Glutamatergic neuron (in vitro differentiated cells): ENCODE results near the gene MAML2. TPM values are rescaled to one million over a fixed set of nuclear protein-coding genes. Genes with fewer than 3 reads are reported as not detected.

Experiments used
- DNase-seq: peaks from one replicate; pipeline ENCODE4 v3.0.0; 2022
- H3K27ac Mint-ChIP-seq: one replicate; pipeline ENCODE4 v1.8.0; 2020; ENCODE audit warnings: mild to moderate bottlenecking, mixed read lengths, inconsistent platforms; ENCODE audit not compliant: unreplicated experiment
- H3K27me3 Mint-ChIP-seq: one replicate; pipeline ENCODE4 v1.8.0; 2020; ENCODE audit warnings: mild to moderate bottlenecking, moderate library complexity, mixed read lengths, inconsistent platforms; ENCODE audit not compliant: unreplicated experiment
- H3K36me3 Mint-ChIP-seq: one replicate; pipeline ENCODE4 v1.8.0; 2020; ENCODE audit warnings: mild to moderate bottlenecking, mixed read lengths, inconsistent platforms; ENCODE audit not compliant: unreplicated experiment
- H3K4me1 Mint-ChIP-seq: one replicate; pipeline ENCODE4 v1.8.0; 2020; ENCODE audit warnings: mild to moderate bottlenecking, low read depth, mixed read lengths, inconsistent platforms; ENCODE audit not compliant: unreplicated experiment
- H3K4me3 Mint-ChIP-seq: one replicate; pipeline ENCODE4 v1.8.0; 2020; ENCODE audit warnings: mild to moderate bottlenecking, mixed read lengths, inconsistent platforms; ENCODE audit not compliant: unreplicated experiment
- H3K9me3 Mint-ChIP-seq: one replicate; pipeline ENCODE4 v1.8.0; 2020; ENCODE audit warnings: mild to moderate bottlenecking, moderate library complexity, mixed read lengths, inconsistent platforms; ENCODE audit not compliant: unreplicated experiment
- total RNA-seq: library from RNA; stranded (reverse); fragmentation: NEBNext Ultra II Directional; extraction: Animal tissue kit (Norgen Biotek cat#: 25700); gene quantifications from one replicate; pipeline ENCODE4 v1.2.1, GENCODE V29; 2021; ENCODE audit not compliant: unreplicated experiment
- TF ChIP-seq, protein P1 (sequence below): fragments of 200-600 bp; sonication (generic); IDR thresholded peaks from one replicate; pipeline ENCODE4 v1.5.0; 2021; ENCODE audit not compliant: partially characterized antibody, unreplicated experiment

Gene MAML2
- total RNA-seq, 1 donor from 2014 or later = 2.1 TPM

DNA sequence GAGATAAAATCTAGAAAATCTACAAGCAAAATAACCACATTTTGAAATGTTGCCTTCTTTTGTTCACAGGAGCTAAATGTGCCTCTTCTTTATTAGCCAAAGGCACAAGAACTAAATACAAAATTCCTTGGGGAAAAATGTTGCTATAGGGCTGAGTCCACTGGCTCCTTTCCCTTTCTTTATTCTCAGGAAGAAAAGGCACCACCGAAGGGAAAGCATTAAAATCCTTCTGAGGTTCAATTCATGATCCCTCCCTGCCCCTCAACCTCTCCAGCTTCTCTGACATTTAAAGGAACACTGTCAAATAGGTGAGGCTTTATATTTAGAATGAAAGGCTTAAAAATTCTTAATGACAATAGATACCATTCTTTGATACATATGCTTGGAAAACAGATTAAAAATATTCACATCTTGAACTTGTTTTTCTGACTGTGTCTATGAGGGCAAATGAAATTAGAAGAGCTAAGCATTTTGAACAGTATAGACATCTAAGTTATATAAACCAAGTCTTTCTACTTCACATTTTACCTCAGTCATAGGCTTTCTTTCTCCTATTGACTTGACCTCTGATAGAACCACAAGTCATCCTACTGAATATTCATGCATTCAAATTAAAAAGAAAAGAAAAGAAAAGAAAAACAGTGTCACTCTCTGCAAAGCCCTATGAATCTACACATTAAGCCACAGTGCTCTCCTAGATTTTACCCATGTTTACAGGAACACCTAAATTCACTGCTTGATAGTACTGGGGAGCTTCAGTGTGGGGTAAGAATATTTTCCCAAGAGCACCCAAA lies 148.2 kb downstream of the MAML2 start:
- no peak for DNase-seq
- H3K27ac Mint-ChIP-seq = peak overlapping the region; percentile 39
- peaks cover 28% of the 10 kb centered on the region for H3K4me1 Mint-ChIP-seq
- H3K9me3 Mint-ChIP-seq = no peaks in the 10 kb centered on the region
- TF ChIP-seq, protein P1, sequence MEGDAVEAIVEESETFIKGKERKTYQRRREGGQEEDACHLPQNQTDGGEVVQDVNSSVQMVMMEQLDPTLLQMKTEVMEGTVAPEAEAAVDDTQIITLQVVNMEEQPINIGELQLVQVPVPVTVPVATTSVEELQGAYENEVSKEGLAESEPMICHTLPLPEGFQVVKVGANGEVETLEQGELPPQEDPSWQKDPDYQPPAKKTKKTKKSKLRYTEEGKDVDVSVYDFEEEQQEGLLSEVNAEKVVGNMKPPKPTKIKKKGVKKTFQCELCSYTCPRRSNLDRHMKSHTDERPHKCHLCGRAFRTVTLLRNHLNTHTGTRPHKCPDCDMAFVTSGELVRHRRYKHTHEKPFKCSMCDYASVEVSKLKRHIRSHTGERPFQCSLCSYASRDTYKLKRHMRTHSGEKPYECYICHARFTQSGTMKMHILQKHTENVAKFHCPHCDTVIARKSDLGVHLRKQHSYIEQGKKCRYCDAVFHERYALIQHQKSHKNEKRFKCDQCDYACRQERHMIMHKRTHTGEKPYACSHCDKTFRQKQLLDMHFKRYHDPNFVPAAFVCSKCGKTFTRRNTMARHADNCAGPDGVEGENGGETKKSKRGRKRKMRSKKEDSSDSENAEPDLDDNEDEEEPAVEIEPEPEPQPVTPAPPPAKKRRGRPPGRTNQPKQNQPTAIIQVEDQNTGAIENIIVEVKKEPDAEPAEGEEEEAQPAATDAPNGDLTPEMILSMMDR = no peak
- peak overlapping the region; percentile 48 for H3K4me3 Mint-ChIP-seq
- H3K27me3 Mint-ChIP-seq = no peaks in the 10 kb centered on the region
- no peaks in the 10 kb centered on the region for H3K36me3 Mint-ChIP-seq

DNA sequence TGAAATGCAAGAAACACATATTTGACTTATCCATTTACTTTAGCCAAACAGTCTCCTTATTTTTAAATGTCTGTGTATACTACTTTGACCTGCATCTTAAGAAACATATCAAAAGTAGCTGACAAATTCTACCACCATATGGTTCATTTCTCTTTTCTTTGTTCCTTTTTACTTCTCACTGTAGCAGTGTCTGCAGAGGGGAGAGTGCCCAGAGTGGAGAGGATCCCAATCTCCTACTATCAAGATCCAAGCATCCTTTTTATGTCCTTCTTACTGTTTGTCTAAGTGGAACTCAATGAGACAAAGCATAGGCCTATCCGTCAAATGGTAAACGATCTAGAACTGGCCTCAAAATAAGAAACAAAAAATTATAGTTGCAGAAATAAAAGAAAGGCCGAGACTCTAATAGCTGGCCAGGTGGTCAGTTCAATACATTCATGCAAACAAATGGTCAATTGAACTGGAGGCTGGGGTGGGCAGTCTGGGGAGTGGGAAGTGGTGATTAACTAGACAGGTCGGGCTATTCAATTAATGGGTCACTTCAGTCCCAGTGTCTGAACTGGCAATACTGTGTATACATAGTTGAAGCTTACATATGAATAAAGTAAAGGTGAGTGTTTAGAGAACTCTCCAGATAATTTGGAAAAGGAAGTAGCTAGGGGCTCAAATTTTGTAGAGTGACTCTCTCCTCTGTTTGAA lies 149.1 kb downstream of the MAML2 start:
- no peak for DNase-seq
- no peaks in the 10 kb centered on the region for H3K27me3 Mint-ChIP-seq
- no peaks in the 10 kb centered on the region for H3K36me3 Mint-ChIP-seq
- H3K4me1 Mint-ChIP-seq = peaks cover 26% of the 10 kb centered on the region
- H3K9me3 Mint-ChIP-seq = no peaks in the 10 kb centered on the region
- H3K27ac Mint-ChIP-seq = peak overlapping the region; percentile 74
- H3K4me3 Mint-ChIP-seq = peak overlapping the region; percentile 41
- TF ChIP-seq, protein P1 = no peak

DNA sequence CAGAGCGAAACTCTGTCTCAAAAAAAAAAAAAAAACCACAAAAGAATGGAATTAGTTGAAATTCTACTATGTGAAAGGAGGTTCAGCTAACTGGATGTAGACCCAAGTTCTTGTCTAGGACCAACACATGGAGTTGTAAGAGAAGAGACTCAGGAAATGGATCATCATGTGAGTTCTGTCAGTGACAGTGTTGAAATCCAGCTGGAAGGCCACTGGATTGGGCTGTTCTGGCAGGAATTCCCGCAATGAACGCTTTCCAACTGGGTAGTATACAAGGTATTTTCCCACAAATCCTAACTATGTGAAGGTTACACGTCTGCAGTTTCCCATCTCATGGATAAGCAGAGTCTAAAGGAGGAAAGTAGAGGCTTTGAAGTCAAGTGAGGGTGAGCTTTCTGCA lies 151.2 kb downstream of the MAML2 start:
- H3K4me3 Mint-ChIP-seq = no peak overlapping the region
- no peak for DNase-seq
- H3K27ac Mint-ChIP-seq = no peak overlapping the region
- TF ChIP-seq, protein P1 = no peak
- no peaks in the 10 kb centered on the region for H3K9me3 Mint-ChIP-seq
- H3K36me3 Mint-ChIP-seq = no peaks in the 10 kb centered on the region
- H3K27me3 Mint-ChIP-seq = no peaks in the 10 kb centered on the region
- H3K4me1 Mint-ChIP-seq = peaks cover 26% of the 10 kb centered on the region

DNA sequence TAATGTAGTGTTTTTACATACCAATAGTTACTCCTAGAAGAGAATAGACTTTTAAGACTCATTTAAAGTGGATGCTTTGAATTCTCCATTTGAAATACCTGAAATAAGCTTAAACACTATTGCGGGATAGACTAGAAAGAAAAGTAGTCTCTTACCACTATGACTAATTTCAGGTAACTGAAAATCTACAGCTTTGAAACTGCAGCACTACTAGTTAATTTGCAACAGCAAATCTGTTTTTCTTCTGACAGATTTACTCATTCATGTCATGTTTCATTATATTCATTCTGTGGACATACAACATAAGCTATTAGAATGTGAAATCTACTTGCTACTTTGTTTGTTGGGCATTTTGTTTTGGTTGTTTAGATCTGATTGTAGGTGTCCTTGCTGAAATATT lies 153.6 kb downstream of the MAML2 start:
- Mint-ChIP-seq H3K4me3 (no peak overlapping the region), H3K27me3 (no peaks in the 10 kb centered on the region), H3K4me1 (peaks cover 14% of the 10 kb centered on the region), H3K27ac (no peak overlapping the region), H3K36me3 (no peaks in the 10 kb centered on the region), H3K9me3 (no peaks in the 10 kb centered on the region)
- no peak for DNase-seq
- TF ChIP-seq, protein P1 = no peak
